BLaER1 (cell line): ENCODE data around the gene SCLY.
A peak's percentile ranks its signal among the peaks of the same experiment; 100 is the strongest.

ENCODE experiments used
- H3K27ac ChIP-seq: shearing (Covaris generic); formaldehyde crosslinking; 2 replicates; pipeline ENCODE4 v1.8.1; 2022
- H3K27me3 ChIP-seq: shearing (Covaris generic); formaldehyde crosslinking; 2 replicates; pipeline ENCODE4 v1.8.1; 2022
- H3K36me3 ChIP-seq: shearing (Covaris generic); formaldehyde crosslinking; 2 replicates; pipeline ENCODE4 v1.8.1; 2022
- H3K4me1 ChIP-seq: shearing (Covaris generic); formaldehyde crosslinking; 2 replicates; pipeline ENCODE4 v1.8.1; 2022
- H3K4me2 ChIP-seq: shearing (Covaris generic); formaldehyde crosslinking; 2 replicates; pipeline ENCODE4 v1.8.1; 2022
- H3K4me3 ChIP-seq: shearing (Covaris generic); formaldehyde crosslinking; 2 replicates; pipeline ENCODE4 v1.8.1; 2022
- H3K9ac ChIP-seq: shearing (Covaris generic); formaldehyde crosslinking; 2 replicates; pipeline ENCODE4 v1.8.1; 2022
- H3K9me3 ChIP-seq: shearing (Covaris generic); formaldehyde crosslinking; 2 replicates; pipeline ENCODE4 v1.8.1; 2022
- H4K20me1 ChIP-seq: shearing (Covaris generic); formaldehyde crosslinking; 2 replicates; pipeline ENCODE4 v1.8.1; 2022
- Cebpa-rat ChIP-seq: shearing (Covaris generic); IDR thresholded peaks from 2 replicates; pipeline ENCODE4 v1.8.1; 2022

The SCLY gene

DNA sequence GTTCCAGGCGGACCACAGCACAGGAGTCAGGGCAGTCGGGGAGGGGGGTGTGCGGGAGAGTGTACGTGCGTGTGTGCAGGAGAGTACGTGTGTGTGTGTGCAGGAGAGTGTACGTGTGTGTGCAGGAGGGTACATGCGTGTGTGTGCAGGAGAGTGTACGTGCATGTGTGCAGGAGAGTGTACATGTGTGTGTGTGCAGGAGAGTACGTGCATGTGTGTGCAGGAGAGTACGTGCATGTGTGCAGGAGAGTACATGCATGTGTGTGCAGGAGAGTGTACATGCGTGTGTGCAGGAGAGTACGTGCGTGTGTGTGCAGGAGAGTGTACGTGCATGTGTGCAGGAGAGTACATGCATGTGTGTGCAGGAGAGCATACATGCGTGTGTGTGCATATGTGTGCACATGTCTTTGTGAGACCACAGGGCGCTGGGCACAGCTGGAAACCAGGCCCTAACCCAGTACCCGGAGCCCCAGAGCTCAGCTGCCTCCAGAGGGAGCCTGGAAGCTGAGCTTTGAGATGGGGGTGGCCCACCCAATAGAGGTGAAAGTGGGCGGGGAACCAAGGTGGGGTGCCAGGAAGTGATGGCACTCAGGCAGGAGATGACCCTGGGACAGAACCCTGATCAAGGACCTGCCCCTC lies 63.8 kb downstream of the SCLY start:
- Histone ChIP-seq H3K27me3 (no peaks in the 10 kb centered on the region), H3K4me3 (no peak overlapping the region), H3K36me3 (no peaks in the 10 kb centered on the region), H3K27ac (no peak overlapping the region), H4K20me1 (no peaks in the 10 kb centered on the region), H3K4me1 (peaks cover 67% of the 10 kb centered on the region), H3K9ac (no peak overlapping the region), H3K4me2 (no peak overlapping the region), H3K9me3 (no peaks in the 10 kb centered on the region)
- no peak for TF ChIP-seq Cebpa-rat

- Histone ChIP-seq H3K4me3 (no peak overlapping the region), H3K9me3 (no peaks in the 10 kb centered on the region), H3K27ac (no peak overlapping the region), H3K36me3 (no peaks in the 10 kb centered on the region), H3K9ac (no peak overlapping the region), H4K20me1 (no peaks in the 10 kb centered on the region), H3K4me2 (no peak overlapping the region), H3K27me3 (no peaks in the 10 kb centered on the region), H3K4me1 (peaks cover 67% of the 10 kb centered on the region)
- TF ChIP-seq Cebpa-rat, result no peak
Observed at GRCh38 chr2:238125127-238125885, 64.5 kb downstream of the SCLY start.

- no peak overlapping the region for H3K4me2 ChIP-seq
- H3K4me1 ChIP-seq, result peaks cover 69% of the 10 kb centered on the region
- no peak overlapping the region for H3K9ac ChIP-seq
- no peaks in the 10 kb centered on the region for H3K9me3 ChIP-seq
- H3K27ac ChIP-seq, result no peak overlapping the region
- no peak overlapping the region for H3K4me3 ChIP-seq
- no peaks in the 10 kb centered on the region for H3K36me3 ChIP-seq
- H4K20me1 ChIP-seq, result no peaks in the 10 kb centered on the region
- TF ChIP-seq Cebpa-rat, result no peak
- H3K27me3 ChIP-seq, result no peaks in the 10 kb centered on the region
Observed at GRCh38 chr2:238126338-238126737, 65.5 kb downstream of the SCLY start.

DNA sequence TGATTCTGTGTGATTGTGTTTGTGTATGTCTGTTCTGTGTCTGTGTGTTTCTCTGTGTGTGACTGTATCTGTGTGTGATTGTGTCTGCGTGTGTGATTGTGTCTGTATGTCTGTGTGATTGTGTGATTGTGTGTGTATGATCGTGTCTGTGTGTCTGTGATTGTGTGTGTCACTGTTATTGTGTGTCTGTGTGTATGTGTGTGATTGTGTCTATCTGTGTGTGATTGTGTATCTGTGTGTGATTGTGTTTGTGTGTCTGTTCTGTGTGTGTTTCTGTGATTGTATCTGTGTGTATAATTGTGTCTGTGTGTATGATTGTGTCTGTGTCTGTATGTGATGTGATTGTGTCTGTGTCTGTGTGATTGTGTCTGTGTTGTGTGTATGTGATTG lies 66.0 kb downstream of the SCLY start:
- Histone ChIP-seq H4K20me1 (no peaks in the 10 kb centered on the region), H3K4me1 (peaks cover 73% of the 10 kb centered on the region), H3K36me3 (no peaks in the 10 kb centered on the region), H3K4me3 (no peak overlapping the region), H3K4me2 (peak overlapping the region; percentile 63), H3K9ac (0 out of 2 replicates have a peak overlapping the region, but pooled peaks have one; percentile 24), H3K27me3 (no peaks in the 10 kb centered on the region), H3K27ac (no peak overlapping the region; the same call in 1 of the 2 replicates), H3K9me3 (no peaks in the 10 kb centered on the region)
- no peak for TF ChIP-seq Cebpa-rat

DNA sequence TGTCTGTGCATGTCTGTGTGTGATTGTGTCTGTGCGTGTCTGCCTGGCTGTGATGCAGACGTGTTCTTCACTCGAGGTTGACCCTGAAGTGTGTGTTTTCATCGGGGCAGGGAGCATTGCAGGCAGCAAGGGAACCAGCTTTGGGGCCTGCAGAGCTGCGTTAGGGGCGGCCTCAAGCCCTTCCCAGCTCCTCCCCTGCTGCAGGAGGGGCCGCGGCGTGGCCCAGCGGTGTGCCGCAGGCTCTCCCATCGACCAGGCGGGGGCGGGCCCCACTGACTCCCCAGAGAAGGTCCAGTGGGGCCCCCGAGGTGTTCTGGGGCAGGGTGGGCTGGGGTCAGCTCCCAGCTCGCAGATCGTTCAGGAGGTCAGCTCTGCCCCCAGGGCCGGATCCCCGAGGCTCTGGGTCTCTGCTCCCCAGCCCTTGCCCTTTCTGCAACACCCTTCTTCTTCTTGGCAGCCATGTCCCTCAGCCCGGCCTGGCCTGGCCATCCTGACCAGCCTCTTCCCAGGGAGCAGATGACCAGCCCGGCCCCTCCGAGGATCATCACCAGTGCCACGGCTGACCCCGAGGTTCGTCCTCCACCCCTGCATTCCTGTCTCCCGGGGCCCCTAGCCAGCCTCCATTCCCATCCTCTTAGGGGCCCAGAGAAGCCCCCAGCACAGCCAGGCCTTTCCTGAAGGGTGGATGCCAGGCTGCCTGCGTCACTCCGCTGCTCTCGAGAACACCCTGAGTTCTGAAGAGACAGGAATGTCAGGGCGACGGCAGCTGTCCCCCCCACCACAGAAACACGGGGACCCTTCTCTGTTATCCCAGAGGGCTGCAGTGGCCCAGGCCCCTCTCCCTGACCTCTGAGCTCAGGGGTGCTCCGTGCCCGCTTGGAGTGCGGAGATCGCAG lies 66.6 kb downstream of the SCLY start:
- Histone ChIP-seq H3K27ac (peak overlapping the region; percentile 55), H3K27me3 (no peaks in the 10 kb centered on the region), H3K9me3 (no peaks in the 10 kb centered on the region), H4K20me1 (no peaks in the 10 kb centered on the region), H3K4me2 (peak overlapping the region; percentile 63), H3K4me3 (no peak overlapping the region), H3K4me1 (peaks cover 75% of the 10 kb centered on the region), H3K9ac (0 out of 2 replicates have a peak overlapping the region, but pooled peaks have one; percentile 24), H3K36me3 (no peaks in the 10 kb centered on the region)
- no peak for TF ChIP-seq Cebpa-rat

GRCh38 chr2:238128061-238128440 lies 67.2 kb downstream of the SCLY start:
- Histone ChIP-seq H3K9ac (no peak overlapping the region), H3K27ac (no peak overlapping the region), H3K27me3 (no peaks in the 10 kb centered on the region), H3K4me3 (no peak overlapping the region), H4K20me1 (no peaks in the 10 kb centered on the region), H3K4me2 (peak overlapping the region; percentile 63), H3K36me3 (no peaks in the 10 kb centered on the region), H3K4me1 (peaks cover 75% of the 10 kb centered on the region), H3K9me3 (no peaks in the 10 kb centered on the region)
- no peak for TF ChIP-seq Cebpa-rat

- H3K27ac ChIP-seq, result no peak overlapping the region
- no peaks in the 10 kb centered on the region for H3K9me3 ChIP-seq
- no peak overlapping the region for H3K9ac ChIP-seq
- no peak for TF ChIP-seq Cebpa-rat
- peaks cover 75% of the 10 kb centered on the region for H3K4me1 ChIP-seq
- H3K27me3 ChIP-seq, result no peaks in the 10 kb centered on the region
- H3K4me2 ChIP-seq, result no peak overlapping the region
- H3K36me3 ChIP-seq, result no peaks in the 10 kb centered on the region
- no peak overlapping the region for H3K4me3 ChIP-seq
- H4K20me1 ChIP-seq, result no peaks in the 10 kb centered on the region
Observed at GRCh38 chr2:238128534-238129001, 67.8 kb downstream of the SCLY start.

DNA sequence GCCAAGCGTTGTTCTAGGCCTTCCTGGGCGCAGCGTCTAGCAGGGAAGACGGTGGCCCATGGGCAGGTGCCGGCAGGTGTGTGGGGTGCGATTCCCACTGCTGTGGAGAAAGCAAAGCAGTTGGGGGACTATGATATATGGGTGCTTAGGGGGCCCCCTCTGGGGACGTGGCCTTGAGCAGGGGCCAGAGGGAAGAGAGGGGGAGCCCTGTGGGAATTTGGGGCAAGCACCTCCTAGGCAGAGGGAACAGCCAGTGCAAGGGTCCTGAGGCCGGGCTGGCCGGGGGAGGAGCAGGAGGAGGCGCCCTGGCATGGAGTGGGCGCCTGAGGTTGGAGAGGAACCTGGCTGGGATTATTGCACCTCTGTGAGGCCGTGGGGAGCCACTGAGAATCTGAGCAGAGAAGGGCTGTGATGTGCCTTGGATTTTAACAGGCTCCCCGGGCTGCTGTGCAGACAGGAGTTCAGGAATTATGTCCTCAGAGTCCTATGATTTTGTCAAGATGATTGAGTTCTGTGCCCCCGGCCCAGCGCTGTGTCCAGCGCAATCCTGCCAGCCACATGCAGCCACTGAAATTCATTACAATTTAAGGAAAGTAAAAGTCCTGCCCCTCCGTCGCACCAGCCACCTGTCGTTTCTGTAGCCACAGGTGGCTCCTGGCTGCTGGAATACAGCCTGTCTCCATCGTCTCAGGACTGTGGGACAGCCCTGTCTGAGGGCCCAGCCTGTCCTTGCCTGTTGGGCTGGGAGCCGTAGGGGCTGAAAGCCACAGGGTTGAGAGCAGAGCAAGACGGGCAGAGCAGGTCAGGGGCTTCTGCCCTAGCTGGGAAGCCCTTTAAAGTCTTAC lies 68.6 kb downstream of the SCLY start:
- H3K4me2 ChIP-seq, result peak overlapping the region; percentile 80
- no peak overlapping the region for H3K4me3 ChIP-seq
- H3K9ac ChIP-seq, result no peak overlapping the region; the same call in 1 of the 2 replicates
- H3K4me1 ChIP-seq, result peaks cover 77% of the 10 kb centered on the region
- H3K9me3 ChIP-seq, result no peaks in the 10 kb centered on the region
- no peaks in the 10 kb centered on the region for H3K27me3 ChIP-seq
- no peaks in the 10 kb centered on the region for H4K20me1 ChIP-seq
- H3K27ac ChIP-seq, result peak overlapping the region; percentile 87
- no peaks in the 10 kb centered on the region for H3K36me3 ChIP-seq
- TF ChIP-seq Cebpa-rat, result no peak

GRCh38 chr2:238130111-238130695 lies 69.4 kb downstream of the SCLY start:
- Histone ChIP-seq H3K9me3 (no peaks in the 10 kb centered on the region), H3K27me3 (no peaks in the 10 kb centered on the region), H3K4me3 (no peak overlapping the region), H3K9ac (peak overlapping the region; percentile 63), H4K20me1 (no peaks in the 10 kb centered on the region), H3K4me2 (peak overlapping the region; percentile 80), H3K27ac (peak overlapping the region; percentile 87), H3K36me3 (no peaks in the 10 kb centered on the region), H3K4me1 (peaks cover 78% of the 10 kb centered on the region)
- no peak for TF ChIP-seq Cebpa-rat
